ENCODE measurements around the gene CFAP68.

- no peak for TF ChIP-seq SIN3A (IDR thresholded peaks at IDR 0.05; ENCODE audit: borderline replicate concordance, insufficient read depth, low read length)
- TF ChIP-seq POLR2AphosphoS5 (IDR thresholded peaks at IDR 0.05; ENCODE audit: low read depth, low read length) = no peak
- no peak for TF ChIP-seq REST (IDR thresholded peaks at IDR 0.05; ENCODE audit: insufficient read depth in 1 of 2, low read depth in 2 of 2, low read length in 2 of 2)
- TF ChIP-seq TAF1 (IDR thresholded peaks at IDR 0.05; ENCODE audit: borderline replicate concordance, insufficient read depth, low read length) = no peak
- no peak for TF ChIP-seq FOXP2 (optimal IDR thresholded peaks at IDR 0.05; ENCODE audit: borderline replicate concordance, extremely low read depth, extremely low read length, insufficient read depth)
Observed at GRCh38 chr11:111913031-111913861, 33.9 kb downstream of the CFAP68 start.
